Stimulated activated CD8-positive, alpha-beta memory T cell treated with anti-CD3 and anti-CD28 coated beads, Interleukin-15, amount 100 ng/mL, for 1 hour (primary cell): Measurements from ENCODE around the gene DDRGK1.

Experiments used
- DNase-seq: peaks from one replicate; pipeline ENCODE4 v3.0.0-alpha.2; 2020; ENCODE audit warnings: low read depth

Gene DDRGK1

GRCh38 chr20:3235666-3236324 lies 31.3 kb upstream of the DDRGK1 start:
- no peak for DNase-seq

DNA sequence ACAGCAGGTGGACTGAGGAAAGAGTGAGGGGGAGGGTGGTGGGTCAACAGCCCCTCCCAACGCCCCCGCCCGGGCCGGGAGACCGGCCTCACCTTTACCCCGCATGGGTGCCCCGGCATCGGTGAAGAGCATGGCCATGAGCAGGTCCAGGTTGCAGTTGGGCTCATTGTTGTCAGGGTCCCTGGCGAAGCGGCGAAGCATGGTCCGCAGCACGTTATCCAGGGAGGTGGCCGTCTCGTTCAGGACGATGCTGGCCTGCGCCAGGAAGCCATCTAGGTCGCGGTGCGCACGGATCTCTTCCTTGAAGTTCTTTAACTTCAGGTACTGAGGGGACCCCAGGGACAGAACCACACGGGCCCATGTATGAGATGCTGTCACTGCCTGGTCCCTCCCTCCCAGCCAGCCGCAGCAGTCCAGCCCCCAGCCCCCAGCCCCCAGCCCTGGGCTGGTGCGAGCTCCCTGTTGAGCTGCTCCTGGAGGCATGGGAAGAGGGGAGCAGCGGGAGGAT lies 29.6 kb upstream of the DDRGK1 start:
- no peak for DNase-seq

DNA sequence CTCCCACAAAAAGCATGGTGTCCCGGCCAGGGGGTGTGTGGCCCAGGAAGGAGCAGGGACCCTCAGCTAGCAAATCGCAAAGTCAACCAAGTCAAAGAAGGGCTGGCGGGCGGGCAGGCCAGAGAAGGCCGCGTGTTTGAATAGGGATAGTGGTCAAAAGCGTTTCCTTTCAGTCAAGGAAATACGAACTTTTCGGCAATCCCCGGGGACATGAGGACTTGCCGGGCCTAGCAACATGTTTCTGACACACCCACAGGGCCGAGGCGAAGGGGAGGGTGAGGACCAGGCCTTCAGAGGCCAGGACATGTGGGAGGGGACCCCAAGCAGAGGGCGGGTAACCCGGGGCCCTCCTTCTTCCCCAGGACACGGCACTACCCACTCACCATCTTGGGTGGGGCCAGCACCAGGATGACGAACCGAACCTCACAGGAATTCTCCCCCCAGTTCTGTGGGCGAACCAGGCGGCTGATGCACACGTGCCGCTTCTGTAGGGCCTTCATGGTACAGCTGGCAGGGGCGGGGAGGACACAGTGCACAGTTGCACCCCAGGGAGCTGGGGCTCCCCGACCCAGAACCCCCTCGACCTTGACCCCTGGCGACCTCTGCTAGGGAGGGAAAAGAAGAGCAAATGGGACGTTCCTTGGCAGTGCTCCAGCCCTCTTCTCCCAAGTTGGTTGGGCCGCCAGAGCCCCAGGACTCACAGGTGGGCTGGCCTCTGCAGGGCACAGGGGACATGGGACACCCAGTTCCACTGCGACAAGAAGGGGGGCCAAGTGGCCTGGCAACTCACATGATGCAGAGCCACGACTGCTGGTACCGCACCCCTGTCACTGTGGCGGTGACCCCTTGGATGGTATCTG lies 28.9 kb upstream of the DDRGK1 start:
- DNase-seq = no peak

DNA sequence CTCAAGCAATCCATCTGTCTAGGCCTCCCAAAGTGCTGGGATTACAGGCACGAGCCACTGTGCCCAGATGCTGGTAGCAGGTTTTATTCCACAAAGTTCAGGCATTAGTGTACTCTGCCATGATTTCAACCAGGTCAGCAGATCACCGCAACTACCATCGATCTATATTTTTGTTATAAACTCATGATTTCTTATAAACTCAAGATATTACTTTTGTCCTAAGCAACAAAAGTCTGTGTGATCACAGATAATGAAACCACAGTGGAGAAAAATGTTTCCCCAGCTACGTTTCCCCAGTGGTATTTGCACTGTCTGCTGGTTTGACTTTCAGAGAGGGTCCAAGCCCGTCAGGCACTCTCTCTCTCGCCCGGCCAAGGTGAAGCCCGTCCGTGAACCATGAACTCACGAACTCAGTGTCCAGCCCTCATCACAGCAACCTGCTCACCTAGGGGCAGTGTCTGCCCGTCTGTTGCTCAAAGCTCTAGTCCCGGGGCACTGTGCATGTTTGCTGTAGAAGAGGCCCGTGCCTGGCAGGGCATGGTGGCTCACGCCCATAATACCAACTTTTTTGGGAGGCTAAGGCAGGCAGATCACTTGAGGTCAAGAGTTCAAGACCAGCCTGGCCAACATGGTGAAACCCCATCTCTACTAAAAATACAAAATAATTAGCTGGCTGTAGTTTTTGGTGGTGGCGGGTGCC lies 27.6 kb upstream of the DDRGK1 start:
- DNase-seq = no peak

DNA sequence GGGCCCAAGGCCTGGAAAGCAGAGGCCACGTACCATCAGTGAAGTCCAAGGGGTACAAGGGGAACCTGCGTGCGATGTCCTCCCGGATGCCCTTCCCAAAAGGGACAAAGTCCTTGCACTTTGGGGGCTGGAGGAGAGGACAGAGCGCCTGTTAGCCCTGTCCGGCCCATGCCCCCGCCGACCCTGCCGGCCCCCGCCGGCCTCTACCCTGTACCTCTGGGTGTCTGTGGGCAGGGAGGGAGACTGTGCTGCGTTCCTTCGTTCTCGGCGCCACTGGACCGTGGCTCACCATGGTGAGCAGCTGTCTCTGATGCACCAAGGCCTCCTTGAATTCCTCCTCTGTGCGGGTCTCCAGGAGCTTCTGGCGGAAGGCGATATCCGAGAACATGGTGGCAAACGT lies 26.6 kb upstream of the DDRGK1 start:
- no peak for DNase-seq

DNA sequence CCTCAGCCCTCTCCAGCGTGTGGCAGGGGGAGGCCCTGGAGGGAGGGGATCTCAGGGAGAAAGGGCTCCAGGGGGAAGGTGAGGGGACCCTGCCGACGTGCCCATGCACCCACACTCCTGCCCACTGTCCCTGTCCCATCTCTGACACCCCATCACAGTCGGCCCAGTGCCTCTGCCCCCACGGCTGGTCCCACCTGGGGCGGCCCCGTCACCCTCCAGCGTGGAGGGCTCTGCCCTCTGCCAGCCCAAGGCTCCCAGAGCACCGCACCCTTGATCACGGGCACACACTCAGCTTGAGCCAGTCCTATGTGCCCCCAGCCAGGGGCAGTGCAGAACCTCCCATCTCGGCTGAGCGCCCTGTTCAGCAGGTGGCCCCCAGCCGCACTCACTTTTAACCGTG lies 25.3 kb upstream of the DDRGK1 start:
- no peak for DNase-seq

DNA sequence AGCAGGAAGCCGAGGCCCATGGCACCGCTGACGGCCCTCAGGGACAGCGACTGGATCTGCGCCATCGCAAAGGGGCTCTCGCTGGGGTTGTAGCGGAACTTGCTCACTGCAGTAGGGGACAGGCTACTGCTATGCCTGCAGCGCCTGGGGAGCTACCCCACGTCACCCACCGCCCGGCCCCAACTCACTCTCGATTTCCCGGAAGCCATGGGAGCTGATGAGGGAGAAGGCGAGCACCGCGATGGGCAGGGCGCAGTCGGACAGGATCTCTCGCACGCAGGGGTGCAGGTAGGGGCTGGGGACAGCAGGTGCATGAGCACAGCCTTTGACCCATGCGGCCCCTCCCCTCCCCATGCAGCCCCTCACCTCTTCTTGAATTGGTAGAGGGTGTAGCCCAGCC lies 24.7 kb upstream of the DDRGK1 start:
- no peak for DNase-seq

DNA sequence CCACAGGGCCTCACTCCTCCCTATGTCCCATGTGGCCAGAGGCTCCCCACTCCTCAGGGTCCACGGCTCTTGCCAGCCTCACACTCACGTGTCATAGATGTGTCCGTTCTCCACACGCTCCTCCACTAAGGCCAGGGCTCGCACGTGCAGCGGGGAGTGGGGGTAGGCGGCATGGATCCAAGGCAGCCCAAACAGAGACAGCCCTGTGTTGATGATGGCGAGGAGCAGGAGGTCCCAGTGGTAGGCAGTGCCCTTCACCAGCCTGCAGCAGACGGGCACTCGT lies 24.2 kb upstream of the DDRGK1 start:
- DNase-seq = no peak

DNA sequence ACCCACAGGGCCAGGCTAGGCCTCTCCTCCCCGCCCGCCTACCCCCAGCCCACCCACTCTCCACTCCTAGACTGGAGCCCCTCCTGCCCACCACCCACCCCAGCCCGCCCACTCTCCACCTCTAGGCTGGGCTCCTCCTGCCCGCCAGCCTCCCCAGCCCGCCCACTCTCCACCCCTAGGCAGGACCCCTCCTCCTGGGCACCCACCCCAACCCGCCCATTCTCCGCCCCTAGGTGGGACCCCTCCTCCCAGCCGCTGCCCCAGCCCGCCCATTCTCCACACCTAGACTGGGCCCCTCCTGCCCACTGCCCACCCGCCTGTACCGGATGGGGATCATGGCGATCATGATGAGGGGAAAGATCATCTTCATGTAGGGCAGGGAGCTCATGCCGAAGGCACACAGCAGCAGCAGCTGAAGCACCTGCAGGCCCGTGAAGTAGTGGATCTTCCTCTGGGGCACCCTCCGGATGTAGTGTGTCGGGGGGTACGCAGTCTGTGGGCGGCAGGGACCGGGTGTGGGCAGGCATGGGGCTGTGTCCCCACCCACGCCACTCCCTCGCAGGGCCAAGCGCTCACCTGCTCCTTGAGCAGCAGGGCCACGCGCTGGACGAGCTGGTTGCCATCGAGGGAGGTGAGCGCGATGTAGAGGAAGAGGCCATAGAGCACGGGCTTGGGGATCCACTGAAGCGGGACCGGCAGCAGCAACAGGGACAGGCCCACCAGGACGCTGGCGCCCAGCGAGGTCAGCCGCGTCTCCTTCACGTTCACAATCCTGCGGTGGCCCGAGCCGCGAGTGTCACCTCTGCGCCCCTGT lies 23.7 kb upstream of the DDRGK1 start:
- DNase-seq = no peak

DNA sequence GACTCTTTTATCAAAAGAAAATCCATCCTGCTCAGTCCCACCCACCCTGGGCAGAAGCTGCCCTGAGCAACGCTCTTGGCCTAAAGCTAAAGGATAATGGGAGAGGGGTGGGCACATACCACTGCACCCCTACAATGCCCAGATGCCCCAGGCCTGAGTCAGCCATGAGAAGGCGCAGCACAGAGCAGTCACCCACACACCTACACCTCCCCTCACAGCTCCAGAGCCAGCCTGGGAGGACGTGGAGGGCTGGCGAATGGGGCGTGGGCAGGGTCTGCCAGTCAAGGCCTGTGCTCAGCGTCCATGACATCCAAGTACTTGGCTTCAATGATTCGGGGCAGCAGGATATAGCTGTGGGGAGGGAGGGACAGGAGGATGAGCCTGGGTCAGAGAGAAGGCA lies 23.0 kb upstream of the DDRGK1 start:
- no peak for DNase-seq

- no peak for DNase-seq
These were observed 22.4 kb upstream of the DDRGK1 start for GRCh38 chr20:3226864-3227263.

DNA sequence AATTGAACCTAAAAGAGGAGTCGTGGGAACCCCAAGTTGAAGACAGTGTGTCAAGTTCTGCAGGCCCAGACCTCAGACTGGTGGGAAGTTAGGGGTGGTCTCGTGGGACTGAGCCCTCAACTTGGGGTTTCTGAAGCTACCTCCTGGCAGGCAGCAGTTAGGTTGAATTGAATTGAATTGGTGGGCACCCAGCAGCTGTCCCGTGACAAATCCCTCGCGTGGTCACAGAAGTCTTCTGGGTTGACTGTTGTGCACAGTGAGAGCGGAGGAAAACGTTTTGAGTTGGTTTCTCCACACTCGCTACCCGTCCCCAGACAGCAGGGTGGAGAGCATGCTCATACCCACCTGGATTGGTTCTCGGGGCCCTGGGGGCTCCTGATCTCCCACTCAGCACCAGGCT lies 21.6 kb upstream of the DDRGK1 start:
- DNase-seq = no peak

- DNase-seq = no peak
These were observed 20.4 kb upstream of the DDRGK1 start for GRCh38 chr20:3224681-3225421.

GRCh38 chr20:3223994-3224680 lies 19.7 kb upstream of the DDRGK1 start:
- DNase-seq = no peak

DNA sequence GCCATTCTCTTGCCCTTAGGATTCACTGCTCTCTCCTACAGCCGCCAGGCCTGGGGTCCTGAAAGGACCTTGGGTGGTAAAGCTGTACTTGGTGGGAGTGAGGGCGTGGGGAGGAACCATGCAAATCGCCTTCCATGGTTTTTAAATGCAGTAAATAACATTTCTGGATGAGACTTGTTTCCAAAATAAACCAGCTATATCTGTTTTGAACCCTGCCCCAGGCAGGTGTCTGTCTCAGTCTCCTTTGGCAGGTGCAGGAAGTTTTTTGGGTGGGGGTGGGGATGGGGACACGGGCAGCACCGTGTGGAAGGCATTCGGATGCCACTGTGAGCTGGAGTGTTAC lies 19.1 kb upstream of the DDRGK1 start:
- no peak for DNase-seq

DNA sequence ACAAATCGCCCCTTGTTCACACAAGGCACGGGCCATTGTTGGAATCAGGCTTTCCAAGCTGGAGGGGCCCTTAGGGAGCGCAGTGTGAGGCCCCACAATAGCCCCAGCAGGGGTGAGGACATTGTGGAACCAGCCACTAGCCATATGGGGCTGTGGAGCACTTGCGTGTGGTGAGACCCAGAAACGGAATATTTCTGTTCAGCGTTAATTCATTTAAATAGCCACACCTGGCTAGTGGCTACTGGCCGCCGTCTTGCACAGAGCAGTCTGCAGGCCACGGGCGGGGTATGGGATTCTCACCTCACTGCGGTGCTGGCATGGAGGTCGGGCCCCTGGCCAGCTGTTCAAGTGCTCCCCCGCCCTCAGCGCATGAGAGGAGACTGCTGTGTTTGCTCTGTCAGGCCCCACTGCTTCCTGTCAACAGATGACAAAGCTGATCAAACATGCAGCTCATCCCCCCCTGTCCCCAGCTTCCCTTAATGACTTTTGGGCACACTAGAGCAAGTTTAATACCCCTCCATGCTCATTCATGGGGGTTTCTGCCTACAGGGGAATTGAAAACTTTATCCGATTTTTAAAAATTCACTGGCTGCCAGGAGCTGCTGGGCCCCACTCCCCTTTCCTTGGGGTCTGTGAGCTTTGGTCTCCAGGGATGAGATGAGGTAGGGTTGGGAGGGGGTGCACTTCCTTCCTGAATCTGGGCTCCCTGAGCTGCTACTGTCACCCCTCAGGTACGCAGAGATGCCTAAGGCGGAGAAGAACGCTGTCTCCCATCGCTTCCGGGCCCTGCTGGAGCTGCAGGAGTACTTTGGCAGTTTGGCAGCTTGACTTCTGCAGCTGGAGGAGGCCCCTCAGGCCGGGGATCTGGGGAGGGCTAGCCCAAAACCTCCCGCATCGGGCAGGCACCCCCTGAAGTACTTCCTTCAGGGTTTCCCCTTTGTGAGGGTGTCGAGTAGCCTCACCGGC lies 18.4 kb upstream of the DDRGK1 start:
- no peak for DNase-seq

DNA sequence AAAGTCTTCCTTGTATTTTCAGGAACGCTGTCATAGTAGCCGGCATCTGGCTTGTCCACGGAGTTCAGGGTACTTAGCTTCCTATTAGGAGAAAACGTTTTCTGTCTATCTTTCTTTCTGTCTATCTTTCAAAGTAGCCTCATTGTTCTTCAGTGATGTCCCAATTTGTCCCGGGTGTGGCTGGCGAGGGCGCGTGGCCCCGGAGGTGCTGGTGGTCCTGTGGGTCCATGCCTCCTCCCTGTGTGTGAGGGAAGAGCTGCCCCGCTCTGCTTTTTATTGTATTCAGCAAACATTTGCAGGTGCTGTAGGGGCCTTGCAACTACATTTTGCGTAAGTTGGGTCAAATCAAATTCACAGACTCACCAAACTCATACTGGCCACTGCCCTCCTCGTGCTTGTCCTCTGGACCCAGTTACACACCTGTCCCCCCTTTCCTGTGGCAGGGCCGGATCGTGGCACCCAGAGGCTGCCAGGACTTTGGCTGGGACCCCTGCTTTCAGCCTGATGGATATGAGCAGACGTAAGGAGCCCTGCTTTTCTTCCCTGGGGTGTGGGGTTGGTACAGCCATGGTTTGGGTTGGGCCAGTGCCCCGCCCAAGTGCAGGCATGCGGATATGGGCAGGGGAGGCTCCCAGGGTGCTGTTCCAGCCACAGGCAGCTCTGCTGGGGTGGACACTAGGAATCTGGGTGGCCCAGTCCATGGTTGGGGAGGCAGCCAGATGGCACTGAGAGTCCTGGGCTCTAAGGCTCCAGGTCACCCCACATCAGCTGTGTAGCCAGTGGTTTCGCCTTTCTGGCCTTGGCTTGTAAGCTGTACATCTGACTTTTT lies 17.1 kb upstream of the DDRGK1 start:
- DNase-seq = no peak

DNA sequence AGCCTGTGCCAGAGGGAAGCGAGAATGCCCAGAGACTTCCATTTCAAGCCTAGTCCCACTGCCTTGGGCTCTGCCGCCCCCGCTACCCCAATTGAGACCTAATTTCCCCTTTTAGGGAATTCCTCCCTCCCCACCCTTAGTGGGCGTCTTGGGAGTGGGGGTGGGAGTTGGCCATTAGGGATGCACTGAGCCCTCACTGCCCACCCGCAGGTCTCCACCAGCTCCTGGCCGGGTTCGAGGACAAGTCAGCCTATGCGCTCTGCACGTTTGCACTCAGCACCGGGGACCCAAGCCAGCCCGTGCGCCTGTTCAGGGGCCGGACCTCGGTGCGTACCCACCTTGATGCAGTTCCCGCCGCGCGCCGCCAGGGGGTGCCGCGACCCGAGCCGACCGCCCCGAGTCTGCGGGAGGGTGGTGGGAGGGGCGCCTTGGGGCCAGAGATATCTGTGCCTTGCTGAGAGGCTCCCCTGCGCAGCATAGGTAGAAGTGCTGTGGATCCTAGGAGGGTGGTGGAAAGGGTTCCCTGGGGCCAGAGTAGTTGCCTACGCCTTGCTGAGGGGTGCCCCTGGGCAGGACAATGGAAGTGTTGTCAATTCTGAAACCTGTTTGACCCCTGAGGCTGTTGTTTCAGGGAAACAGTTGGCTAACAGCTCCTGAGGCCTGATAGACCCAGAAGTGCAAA lies 14.0 kb upstream of the DDRGK1 start:
- DNase-seq = peak; percentile 54
